Fibroblast of skin of left quadriceps (primary cell): ENCODE data around the gene SSX2IP.

ENCODE experiments used
- DNase-seq, 2 experiments: peaks; one replicate each; pipeline ENCODE4 v3.0.0-alpha.2; 2013; ENCODE audit warnings: low read depth in 2 of 2

The SSX2IP gene

GRCh38 chr1:84709131-84709530 lies 18.9 kb upstream of the SSX2IP start:
- DNase-seq: no peak

GRCh38 chr1:84708031-84708430 lies 17.8 kb upstream of the SSX2IP start:
- DNase-seq: no peak

- DNase-seq: no peak
Measured at GRCh38 chr1:84705513-84705912, 15.3 kb upstream of the SSX2IP start.

- DNase-seq: no peak
Measured at GRCh38 chr1:84704872-84705417, 14.7 kb upstream of the SSX2IP start.

GRCh38 chr1:84703431-84703830 lies 13.2 kb upstream of the SSX2IP start:
- DNase-seq: no peak

DNA sequence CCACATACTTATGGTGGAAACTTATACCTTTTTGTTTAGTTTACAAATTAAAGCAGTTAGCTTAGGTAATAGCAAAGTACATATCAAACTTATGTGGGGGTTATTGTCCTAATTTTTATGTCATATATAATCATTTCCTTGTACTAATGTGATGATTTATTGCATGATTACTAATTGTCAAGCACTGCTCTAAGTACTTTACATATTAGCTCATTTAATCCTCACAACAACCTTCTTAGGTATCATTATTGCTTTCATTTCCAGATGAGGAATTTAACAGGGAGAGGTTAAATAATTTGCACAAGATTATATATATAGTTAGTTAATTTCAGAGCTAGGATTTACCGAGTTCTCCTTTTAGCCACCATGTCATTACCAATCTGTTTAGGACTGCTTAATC lies 11.9 kb upstream of the SSX2IP start:
- DNase-seq: no peak

GRCh38 chr1:84701376-84701775 lies 11.1 kb upstream of the SSX2IP start:
- no peak for DNase-seq

GRCh38 chr1:84700070-84700469 lies 9.8 kb upstream of the SSX2IP start:
- no peak for DNase-seq

GRCh38 chr1:84698151-84699110 lies 8.2 kb upstream of the SSX2IP start:
- DNase-seq: peak; percentile 89 to 90

- no peak for DNase-seq
Measured at GRCh38 chr1:84693785-84694184, 3.5 kb upstream of the SSX2IP start.

DNA sequence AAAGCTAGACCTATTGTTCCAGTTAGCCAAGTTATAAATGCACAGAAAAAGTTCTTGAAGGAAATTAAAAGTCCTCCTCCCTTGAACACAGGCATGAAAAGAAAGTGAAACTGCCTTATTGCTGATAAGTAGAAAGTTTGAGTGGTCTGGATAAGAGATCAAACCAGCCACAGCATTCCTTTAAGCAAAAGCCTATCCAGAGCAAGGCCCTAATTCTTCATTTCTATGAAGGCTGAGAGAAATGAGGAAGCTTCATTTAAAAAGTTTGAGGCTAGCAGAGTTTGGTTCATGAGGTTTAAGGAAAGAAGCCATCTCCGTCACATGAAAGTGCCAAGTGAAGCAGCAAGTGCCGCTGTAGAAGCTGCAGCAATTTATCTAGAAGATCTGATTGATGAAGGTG lies 2.7 kb upstream of the SSX2IP start:
- no peak for DNase-seq

- no peak for DNase-seq
Measured at GRCh38 chr1:84692391-84692790, 2.1 kb upstream of the SSX2IP start.

GRCh38 chr1:84691122-84691783 lies 992 bp upstream of the SSX2IP start:
- DNase-seq: no peak

DNA sequence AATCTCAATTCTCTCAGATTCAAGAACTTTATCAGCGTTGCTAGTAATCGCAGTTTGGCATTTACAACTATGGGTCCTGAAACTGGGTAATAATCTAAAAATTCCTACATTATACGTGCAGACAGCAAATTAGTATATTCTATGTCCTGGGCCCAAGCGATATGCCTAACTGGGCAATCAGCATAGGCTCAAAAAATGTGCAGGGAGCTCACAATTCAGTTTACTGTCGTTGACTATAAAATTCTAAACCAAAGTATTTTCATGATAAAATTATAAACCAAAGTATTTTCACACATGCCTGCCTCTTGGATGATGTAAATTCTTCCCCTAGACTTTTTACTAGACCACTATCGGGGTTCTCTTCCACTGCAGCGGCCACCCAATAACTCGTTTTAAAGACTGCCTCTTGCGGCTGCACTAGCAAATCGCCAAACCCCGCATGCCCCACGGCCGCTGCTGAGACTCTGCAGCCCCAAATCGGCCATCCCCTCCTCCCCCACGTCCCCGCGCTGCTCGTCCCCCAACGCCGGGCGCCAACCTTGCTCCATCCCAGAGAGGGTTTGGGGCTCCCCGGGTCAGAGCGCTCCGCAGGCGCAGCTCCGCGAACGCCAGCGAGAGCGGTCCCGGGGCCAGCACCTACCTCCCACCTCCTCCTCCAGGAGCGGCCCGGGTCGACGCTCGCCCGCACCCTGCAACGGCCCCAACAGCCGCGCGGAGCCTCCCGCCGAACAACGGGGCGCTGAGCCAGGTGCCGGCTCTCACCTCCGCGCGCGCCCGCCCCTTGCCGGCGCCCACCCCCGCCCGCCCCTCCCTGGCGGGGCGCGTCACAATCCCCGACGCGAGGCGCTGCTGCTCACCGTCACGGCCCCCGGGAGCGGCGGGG lies 506 bp downstream of the SSX2IP start:
- no peak for DNase-seq

GRCh38 chr1:84688463-84689061 lies 1.7 kb downstream of the SSX2IP start:
- DNase-seq: no peak

GRCh38 chr1:84687714-84688462 lies 2.4 kb downstream of the SSX2IP start:
- peak in 1 of 2 experiments; percentile 42 for DNase-seq

GRCh38 chr1:84686223-84686622 lies 4.0 kb downstream of the SSX2IP start:
- DNase-seq: no peak

DNA sequence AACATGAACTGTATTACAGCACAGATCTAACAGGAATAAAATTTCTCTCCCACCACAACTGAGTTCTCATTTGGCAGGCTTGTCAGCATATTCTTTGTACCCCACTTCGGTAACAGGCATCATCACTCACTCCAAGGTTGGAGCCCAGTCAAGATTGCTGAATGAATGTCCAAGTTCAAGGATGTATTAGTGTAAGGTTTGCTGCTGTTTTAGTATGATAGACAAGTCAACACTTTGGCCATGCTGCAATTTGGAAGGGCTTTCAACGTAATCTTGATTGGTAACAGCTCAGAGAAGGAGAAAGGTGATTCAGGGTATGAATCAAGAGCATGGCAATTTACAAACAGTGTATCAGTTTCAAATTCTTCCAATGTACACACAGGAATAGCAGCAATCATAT lies 6.8 kb downstream of the SSX2IP start:
- DNase-seq: no peak

GRCh38 chr1:84682047-84682446 lies 8.2 kb downstream of the SSX2IP start:
- DNase-seq: no peak

DNA sequence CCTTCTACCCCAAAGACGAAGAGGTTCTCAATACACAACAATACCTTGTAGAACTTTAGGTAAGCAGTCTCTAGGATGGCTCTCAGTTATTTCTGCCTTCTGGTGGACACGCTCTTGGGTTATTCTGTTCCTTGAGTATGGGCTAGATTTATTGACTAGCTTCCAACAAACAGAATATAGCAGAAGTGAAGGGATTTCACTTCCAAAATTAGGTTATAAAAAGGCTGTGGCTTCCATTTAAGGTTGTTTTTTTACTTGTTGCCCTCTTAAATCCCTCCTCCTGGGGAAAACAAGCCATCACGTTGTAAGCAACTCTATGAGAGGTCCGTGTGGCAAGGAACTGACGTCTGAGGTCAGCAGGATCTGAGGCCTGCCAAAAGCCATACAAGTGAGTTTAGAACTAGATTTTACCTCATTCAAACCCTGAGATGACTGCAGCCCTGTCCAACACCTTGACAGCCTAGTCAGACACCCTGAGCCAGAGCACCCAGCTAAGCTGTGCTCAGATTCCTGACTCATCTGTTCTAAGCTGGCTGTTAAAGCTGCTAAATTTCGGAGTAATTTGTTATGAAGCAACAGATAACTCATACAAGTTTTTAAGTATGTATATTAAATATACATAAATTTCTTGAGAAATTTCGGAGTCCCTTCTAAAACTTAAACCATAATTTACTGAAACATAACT lies 12.7 kb downstream of the SSX2IP start:
- no peak for DNase-seq
